ENCODE data around the gene GABRG3.

DNA sequence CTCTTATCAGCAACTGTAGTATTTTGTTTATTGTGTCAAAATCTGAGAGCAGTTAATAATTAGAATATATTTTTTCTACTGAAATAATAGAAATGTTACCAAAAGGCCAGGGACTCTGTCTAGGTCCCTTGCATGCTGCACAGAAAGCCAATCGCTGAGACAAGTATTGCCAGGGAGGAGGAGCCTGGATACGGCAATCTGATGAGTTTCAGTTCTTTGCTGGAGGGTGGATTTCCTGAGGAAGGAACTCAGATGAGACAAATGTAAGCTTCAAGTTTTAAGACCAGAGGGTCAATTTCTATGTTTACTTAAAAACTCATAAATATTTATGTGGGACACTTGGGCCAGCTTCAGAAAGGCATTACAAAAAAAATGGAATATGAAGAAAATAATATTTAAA lies 252.2 kb downstream of the GABRG3 start:
- no peak for TF ChIP-seq POLR2A (IDR thresholded peaks at IDR 0.05)
- TF ChIP-seq, protein P1, sequence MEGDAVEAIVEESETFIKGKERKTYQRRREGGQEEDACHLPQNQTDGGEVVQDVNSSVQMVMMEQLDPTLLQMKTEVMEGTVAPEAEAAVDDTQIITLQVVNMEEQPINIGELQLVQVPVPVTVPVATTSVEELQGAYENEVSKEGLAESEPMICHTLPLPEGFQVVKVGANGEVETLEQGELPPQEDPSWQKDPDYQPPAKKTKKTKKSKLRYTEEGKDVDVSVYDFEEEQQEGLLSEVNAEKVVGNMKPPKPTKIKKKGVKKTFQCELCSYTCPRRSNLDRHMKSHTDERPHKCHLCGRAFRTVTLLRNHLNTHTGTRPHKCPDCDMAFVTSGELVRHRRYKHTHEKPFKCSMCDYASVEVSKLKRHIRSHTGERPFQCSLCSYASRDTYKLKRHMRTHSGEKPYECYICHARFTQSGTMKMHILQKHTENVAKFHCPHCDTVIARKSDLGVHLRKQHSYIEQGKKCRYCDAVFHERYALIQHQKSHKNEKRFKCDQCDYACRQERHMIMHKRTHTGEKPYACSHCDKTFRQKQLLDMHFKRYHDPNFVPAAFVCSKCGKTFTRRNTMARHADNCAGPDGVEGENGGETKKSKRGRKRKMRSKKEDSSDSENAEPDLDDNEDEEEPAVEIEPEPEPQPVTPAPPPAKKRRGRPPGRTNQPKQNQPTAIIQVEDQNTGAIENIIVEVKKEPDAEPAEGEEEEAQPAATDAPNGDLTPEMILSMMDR (IDR thresholded peaks at IDR 0.05): no peak
